Measurements from ENCODE around the gene ATP1B1.

The ATP1B1 gene

DNA sequence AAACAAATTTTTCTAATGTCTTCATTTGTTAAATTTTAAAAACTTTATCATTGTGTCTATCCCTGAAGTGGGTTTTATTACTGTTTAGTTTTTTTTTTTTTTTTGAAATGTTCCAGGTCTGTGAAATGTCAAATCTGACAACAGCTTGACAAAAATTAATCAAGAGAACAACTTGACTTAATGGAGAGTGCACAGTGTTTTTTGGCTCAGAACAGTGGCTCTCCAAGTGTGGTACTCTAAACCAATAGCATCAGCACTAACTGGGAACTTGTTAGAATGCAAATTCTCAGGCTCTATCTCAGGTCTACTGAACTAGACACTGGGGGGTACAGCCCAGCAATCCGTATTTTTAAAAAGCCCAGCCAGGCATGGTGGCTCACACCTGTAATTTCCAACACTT is 49.2 kb downstream of the ATP1B1 start:
- TF ChIP-seq, protein P1, sequence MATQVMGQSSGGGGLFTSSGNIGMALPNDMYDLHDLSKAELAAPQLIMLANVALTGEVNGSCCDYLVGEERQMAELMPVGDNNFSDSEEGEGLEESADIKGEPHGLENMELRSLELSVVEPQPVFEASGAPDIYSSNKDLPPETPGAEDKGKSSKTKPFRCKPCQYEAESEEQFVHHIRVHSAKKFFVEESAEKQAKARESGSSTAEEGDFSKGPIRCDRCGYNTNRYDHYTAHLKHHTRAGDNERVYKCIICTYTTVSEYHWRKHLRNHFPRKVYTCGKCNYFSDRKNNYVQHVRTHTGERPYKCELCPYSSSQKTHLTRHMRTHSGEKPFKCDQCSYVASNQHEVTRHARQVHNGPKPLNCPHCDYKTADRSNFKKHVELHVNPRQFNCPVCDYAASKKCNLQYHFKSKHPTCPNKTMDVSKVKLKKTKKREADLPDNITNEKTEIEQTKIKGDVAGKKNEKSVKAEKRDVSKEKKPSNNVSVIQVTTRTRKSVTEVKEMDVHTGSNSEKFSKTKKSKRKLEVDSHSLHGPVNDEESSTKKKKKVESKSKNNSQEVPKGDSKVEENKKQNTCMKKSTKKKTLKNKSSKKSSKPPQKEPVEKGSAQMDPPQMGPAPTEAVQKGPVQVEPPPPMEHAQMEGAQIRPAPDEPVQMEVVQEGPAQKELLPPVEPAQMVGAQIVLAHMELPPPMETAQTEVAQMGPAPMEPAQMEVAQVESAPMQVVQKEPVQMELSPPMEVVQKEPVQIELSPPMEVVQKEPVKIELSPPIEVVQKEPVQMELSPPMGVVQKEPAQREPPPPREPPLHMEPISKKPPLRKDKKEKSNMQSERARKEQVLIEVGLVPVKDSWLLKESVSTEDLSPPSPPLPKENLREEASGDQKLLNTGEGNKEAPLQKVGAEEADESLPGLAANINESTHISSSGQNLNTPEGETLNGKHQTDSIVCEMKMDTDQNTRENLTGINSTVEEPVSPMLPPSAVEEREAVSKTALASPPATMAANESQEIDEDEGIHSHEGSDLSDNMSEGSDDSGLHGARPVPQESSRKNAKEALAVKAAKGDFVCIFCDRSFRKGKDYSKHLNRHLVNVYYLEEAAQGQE (IDR thresholded peaks at IDR 0.05; ENCODE audit: insufficient read depth in 1 of 2, low read depth in 2 of 2, low read length in 2 of 2) = no peak
- TF ChIP-seq POLR2AphosphoS5 (IDR thresholded peaks at IDR 0.05; ENCODE audit: low read depth, low read length) (no peak), SIN3A (IDR thresholded peaks at IDR 0.05; ENCODE audit: borderline replicate concordance, insufficient read depth, low read length) (no peak), FOXP2 (optimal IDR thresholded peaks at IDR 0.05; ENCODE audit: borderline replicate concordance, extremely low read depth, extremely low read length, insufficient read depth) (no peak), TAF1 (IDR thresholded peaks at IDR 0.05; ENCODE audit: borderline replicate concordance, insufficient read depth, low read length) (no peak)

DNA sequence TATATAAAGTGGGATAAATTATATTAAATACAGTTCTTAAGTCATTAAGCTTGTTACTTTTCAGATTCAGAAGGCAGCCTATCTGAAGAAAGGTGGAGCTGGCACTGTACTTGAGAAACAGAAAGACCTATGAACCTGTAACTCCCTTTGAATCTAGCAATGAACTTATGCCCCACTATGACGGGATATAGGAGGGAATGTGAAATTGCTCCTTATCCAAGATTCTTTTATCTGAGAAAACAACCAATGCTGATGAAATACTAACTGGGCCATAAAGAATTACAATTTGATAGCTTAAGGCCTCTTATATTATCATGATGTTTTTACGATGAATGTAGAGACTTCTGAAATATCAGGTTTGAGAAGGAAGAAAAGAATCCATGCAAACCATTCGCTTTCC is 50.1 kb downstream of the ATP1B1 start:
- TF ChIP-seq FOXP2 (optimal IDR thresholded peaks at IDR 0.05; ENCODE audit: borderline replicate concordance, extremely low read depth, extremely low read length, insufficient read depth) (no peak), POLR2AphosphoS5 (IDR thresholded peaks at IDR 0.05; ENCODE audit: low read depth, low read length) (no peak), SIN3A (IDR thresholded peaks at IDR 0.05; ENCODE audit: borderline replicate concordance, insufficient read depth, low read length) (no peak), TAF1 (IDR thresholded peaks at IDR 0.05; ENCODE audit: borderline replicate concordance, insufficient read depth, low read length) (no peak)
- TF ChIP-seq, protein P1 (IDR thresholded peaks at IDR 0.05; ENCODE audit: insufficient read depth in 1 of 2, low read depth in 2 of 2, low read length in 2 of 2) = no peak

DNA sequence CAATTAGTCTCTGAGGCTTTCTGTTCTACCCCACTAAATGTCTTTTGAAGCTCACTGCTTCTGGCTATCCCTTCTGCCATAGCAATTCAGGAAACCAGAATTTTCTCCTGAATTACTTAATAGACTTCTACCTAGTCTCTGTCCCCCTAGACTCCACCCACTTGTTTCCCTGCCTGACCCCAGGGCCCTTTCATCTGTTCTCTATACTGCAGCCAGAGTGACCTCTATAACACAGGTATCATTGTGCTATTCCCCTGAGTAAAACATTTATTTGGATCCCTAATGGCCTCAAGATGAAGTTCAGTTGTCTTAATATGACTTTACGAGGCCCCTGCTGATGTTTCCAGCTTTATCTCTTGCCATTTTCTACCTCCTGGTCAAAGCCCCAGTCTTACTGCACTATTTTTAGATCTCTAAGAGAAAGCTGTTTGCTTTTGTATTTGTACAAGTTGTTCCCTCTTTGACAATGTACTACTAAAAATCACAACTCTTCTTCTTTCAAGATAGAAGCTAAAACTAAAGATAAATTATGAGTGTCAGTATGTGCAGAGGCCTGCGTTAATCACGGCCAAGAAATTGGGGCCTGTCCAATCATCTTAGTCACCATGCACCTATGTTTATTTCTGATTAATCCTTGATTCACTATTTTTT is 54.5 kb downstream of the ATP1B1 start:
- no peak for TF ChIP-seq FOXP2 (optimal IDR thresholded peaks at IDR 0.05; ENCODE audit: borderline replicate concordance, extremely low read depth, extremely low read length, insufficient read depth)
- no peak for TF ChIP-seq POLR2AphosphoS5 (IDR thresholded peaks at IDR 0.05; ENCODE audit: low read depth, low read length)
- no peak for TF ChIP-seq TAF1 (IDR thresholded peaks at IDR 0.05; ENCODE audit: borderline replicate concordance, insufficient read depth, low read length)
- TF ChIP-seq, protein P1 (IDR thresholded peaks at IDR 0.05; ENCODE audit: insufficient read depth in 1 of 2, low read depth in 2 of 2, low read length in 2 of 2) = no peak

DNA sequence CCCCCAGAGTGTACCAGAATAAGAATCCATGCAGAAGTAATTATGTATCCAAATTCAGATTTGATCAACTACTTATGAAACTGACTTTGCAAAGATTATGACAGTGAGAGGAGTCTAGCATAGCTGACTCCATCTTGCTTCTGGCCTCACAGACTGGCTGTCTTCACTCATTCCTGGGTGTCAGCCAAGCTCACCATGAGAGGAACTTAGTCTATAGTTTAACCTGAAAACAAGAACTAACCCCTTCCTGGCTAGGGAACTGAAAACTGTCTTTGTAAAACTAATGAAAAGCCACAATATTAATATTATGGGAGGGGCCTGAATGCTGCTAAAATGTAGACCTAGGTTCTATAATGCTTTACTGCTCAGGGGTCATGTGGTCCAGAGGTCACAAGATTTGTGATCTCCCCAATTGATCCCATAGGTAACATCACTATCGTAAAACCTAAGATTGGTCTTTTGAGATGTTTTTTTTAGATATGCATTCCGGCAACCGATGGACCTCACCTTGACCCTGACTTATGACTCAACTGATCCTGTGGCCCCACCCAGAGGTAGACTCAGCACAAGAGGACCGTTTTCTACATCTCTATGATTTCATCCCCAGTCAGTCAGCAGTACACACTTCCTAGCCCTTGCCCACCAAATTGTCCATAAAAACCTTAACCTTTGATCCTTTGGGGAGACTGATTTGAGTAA is 55.2 kb downstream of the ATP1B1 start:
- no peak for TF ChIP-seq TAF1 (IDR thresholded peaks at IDR 0.05; ENCODE audit: borderline replicate concordance, insufficient read depth, low read length)
- TF ChIP-seq POLR2AphosphoS5 (IDR thresholded peaks at IDR 0.05; ENCODE audit: low read depth, low read length) = no peak
- no peak for TF ChIP-seq FOXP2 (optimal IDR thresholded peaks at IDR 0.05; ENCODE audit: borderline replicate concordance, extremely low read depth, extremely low read length, insufficient read depth)
- TF ChIP-seq SIN3A (IDR thresholded peaks at IDR 0.05; ENCODE audit: borderline replicate concordance, insufficient read depth, low read length) = no peak
- TF ChIP-seq, protein P1 (IDR thresholded peaks at IDR 0.05; ENCODE audit: insufficient read depth in 1 of 2, low read depth in 2 of 2, low read length in 2 of 2) = no peak

All from PFSK-1 (cell line).